ENCODE data around the gene AKR1C2.
"Not testable (repeated sequence)": the region's sequence is repeated elsewhere in the genome, so short reads cannot be mapped to it uniquely, and the experiment has no call there.

GRCh38 chr10:4956955-4957645 lies 46.6 kb downstream of the AKR1C2 start:
- TF ChIP-seq, protein P1, sequence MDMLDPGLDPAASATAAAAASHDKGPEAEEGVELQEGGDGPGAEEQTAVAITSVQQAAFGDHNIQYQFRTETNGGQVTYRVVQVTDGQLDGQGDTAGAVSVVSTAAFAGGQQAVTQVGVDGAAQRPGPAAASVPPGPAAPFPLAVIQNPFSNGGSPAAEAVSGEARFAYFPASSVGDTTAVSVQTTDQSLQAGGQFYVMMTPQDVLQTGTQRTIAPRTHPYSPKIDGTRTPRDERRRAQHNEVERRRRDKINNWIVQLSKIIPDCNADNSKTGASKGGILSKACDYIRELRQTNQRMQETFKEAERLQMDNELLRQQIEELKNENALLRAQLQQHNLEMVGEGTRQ (IDR thresholded peaks at IDR 0.05), result not testable (repeated sequence)
- peak; percentile 88 for TF ChIP-seq MAFK (IDR thresholded peaks at IDR 0.05; ENCODE audit: partially characterized antibody)
- TF ChIP-seq, protein P2, sequence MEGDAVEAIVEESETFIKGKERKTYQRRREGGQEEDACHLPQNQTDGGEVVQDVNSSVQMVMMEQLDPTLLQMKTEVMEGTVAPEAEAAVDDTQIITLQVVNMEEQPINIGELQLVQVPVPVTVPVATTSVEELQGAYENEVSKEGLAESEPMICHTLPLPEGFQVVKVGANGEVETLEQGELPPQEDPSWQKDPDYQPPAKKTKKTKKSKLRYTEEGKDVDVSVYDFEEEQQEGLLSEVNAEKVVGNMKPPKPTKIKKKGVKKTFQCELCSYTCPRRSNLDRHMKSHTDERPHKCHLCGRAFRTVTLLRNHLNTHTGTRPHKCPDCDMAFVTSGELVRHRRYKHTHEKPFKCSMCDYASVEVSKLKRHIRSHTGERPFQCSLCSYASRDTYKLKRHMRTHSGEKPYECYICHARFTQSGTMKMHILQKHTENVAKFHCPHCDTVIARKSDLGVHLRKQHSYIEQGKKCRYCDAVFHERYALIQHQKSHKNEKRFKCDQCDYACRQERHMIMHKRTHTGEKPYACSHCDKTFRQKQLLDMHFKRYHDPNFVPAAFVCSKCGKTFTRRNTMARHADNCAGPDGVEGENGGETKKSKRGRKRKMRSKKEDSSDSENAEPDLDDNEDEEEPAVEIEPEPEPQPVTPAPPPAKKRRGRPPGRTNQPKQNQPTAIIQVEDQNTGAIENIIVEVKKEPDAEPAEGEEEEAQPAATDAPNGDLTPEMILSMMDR (IDR thresholded peaks at IDR 0.05), result not testable (repeated sequence)
- peak; percentile 57 to 59; a peak in 2 of 5 replicates for TF ChIP-seq EP300 (IDR thresholded peaks at IDR 0.05)
- TF ChIP-seq SREBF2 (IDR thresholded peaks at IDR 0.05); HDAC2 (IDR thresholded peaks at IDR 0.05); POLR2A (IDR thresholded peaks at IDR 0.05; ENCODE audit: low read length): not testable (repeated sequence)
- peak; percentile 7 to 52; a peak in 2 of 4 replicates for TF ChIP-seq CEBPB (IDR thresholded peaks at IDR 0.05)
- TF ChIP-seq, protein P3, sequence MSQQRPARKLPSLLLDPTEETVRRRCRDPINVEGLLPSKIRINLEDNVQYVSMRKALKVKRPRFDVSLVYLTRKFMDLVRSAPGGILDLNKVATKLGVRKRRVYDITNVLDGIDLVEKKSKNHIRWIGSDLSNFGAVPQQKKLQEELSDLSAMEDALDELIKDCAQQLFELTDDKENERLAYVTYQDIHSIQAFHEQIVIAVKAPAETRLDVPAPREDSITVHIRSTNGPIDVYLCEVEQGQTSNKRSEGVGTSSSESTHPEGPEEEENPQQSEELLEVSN (IDR thresholded peaks at IDR 0.05; ENCODE audit: borderline replicate concordance, low read depth), result not testable (repeated sequence)

All from A549 (cell line).